A549 (cell line): ENCODE data around the gene IFI27L1. TPM values are rescaled to one million over a fixed set of nuclear protein-coding genes. Genes with fewer than 3 reads are reported as not detected.

ENCODE experiments used
- ATAC-seq, 2 experiments: fragments of 200-7000 bp in 1 of 2; fragments of >200 bp in 1 of 2; cut with Nextera tagmentation in 1 of 2; cut with Tn5 transposase in 1 of 2; 3 replicates each; pipeline versions ENCODE4 v1.8.0 to v1.9.1; 2018 to 2020; ENCODE audit warnings: mild to moderate bottlenecking in 1 of 2, moderate library complexity in 1 of 2
- CTCF ChIA-PET: fragments of 300-600 bp; sonication (Branson Sonifier 250); formaldehyde crosslinking; extraction: SDS; loops from one replicate; lab custom pipeline; 2021; ENCODE audit warnings: antibody characterized with exemption, inconsistent platforms; lab: Yijun Ruan, JAX
- POLR2A ChIA-PET: fragments of 350-600 bp; formaldehyde crosslinking; extraction: SDS; loops from one replicate; lab custom pipeline; 2021; ENCODE audit warnings: antibody characterized with exemption, inconsistent platforms; lab: Yijun Ruan, JAX
- DNase-seq, 2 experiments: peaks; one replicate each; pipeline versions ENCODE4 v3.0.0 to v3.0.0-alpha.2; 2011 to 2016; ENCODE audit warnings: low read depth in 1 of 2, low spot score in 1 of 2
- FAIRE-seq: peaks from 2 replicates; lab custom pipeline; 2011; peaks lifted over from hg19 to GRCh38; lab: Jason Lieb, UNC
- H3K27ac ChIP-seq, 2 experiments: fragments of >200 bp; sonication (Bioruptor Twin); formaldehyde crosslinking; 3 replicates each; pipeline ENCODE4 v1.5.1; 2016 to 2017
- H3K4me1 ChIP-seq: fragments of >200 bp; sonication (Bioruptor Twin); formaldehyde crosslinking; 3 replicates; pipeline ENCODE4 v1.6.1; 2016
- H3K4me2 ChIP-seq: fragments of >200 bp; sonication (Bioruptor Twin); formaldehyde crosslinking; 3 replicates; pipeline ENCODE4 v1.6.1; 2016
- H3K4me3 ChIP-seq: fragments of >200 bp; sonication (Bioruptor Twin); formaldehyde crosslinking; 3 replicates; pipeline ENCODE4 v1.5.1; 2016
- H3K9me3 ChIP-seq: fragments of >200 bp; sonication (Bioruptor Twin); formaldehyde crosslinking; 3 replicates; pipeline ENCODE4 v1.6.1; 2016
- BHLHE40 ChIP-seq: IDR thresholded peaks from 2 replicates; pipeline ENCODE4 v1.6.1; 2012; ENCODE audit warnings: low read depth, low read length, inconsistent platforms
- CEBPB ChIP-seq, 2 experiments: fragments of >200 bp in 1 of 2; sonication (Bioruptor Twin) in 1 of 2; formaldehyde crosslinking in 1 of 2; IDR thresholded peaks; 2 replicates each; pipeline ENCODE4 v1.6.1; 2012 to 2016
- CHD2 ChIP-seq: fragments of 150-350 bp; IDR thresholded peaks from 2 replicates; pipeline ENCODE4 v1.6.1; 2014; ENCODE audit warnings: low read length; ENCODE audit not compliant: partially characterized antibody
- CHD4 ChIP-seq: fragments of 200-600 bp; sonication (generic); IDR thresholded peaks from 2 replicates; pipeline ENCODE4 v1.6.1; 2016; ENCODE audit warnings: antibody characterized with exemption, mild to moderate bottlenecking, borderline replicate concordance
- FOSB ChIP-seq: fragments of 250-450 bp; sonication (Bioruptor Pico); IDR thresholded peaks from 2 replicates; pipeline ENCODE4 v1.5.0; 2020; ENCODE audit warnings: mild to moderate bottlenecking, moderate library complexity
- FOXS1 ChIP-seq: fragments of 250-450 bp; sonication (Bioruptor Pico); IDR thresholded peaks from 2 replicates; pipeline ENCODE4 v1.5.0; 2020; ENCODE audit warnings: mild to moderate bottlenecking, moderate library complexity
- GATA3 ChIP-seq: IDR thresholded peaks from 2 replicates; pipeline ENCODE4 v1.6.1; 2012; ENCODE audit warnings: borderline replicate concordance
- HOXA7 ChIP-seq: fragments of 250-450 bp; sonication (Bioruptor Pico); IDR thresholded peaks from 2 replicates; pipeline ENCODE4 v1.5.0; 2020; ENCODE audit warnings: mild to moderate bottlenecking, moderate library complexity
- HOXB13 ChIP-seq: fragments of 250-450 bp; sonication (Bioruptor Pico); IDR thresholded peaks from 2 replicates; pipeline ENCODE4 v1.5.0; 2020; ENCODE audit warnings: low read depth, mild to moderate bottlenecking, moderate library complexity
- JUN ChIP-seq, 2 experiments: fragments of >200 bp; sonication (Bioruptor Twin); formaldehyde crosslinking; IDR thresholded peaks; 2 replicates in 1 of 2; 3 replicates in 1 of 2; pipeline ENCODE4 v1.6.1; 2016 to 2017
- JUNB ChIP-seq: fragments of >200 bp; sonication (Bioruptor Twin); formaldehyde crosslinking; IDR thresholded peaks from 2 replicates; pipeline ENCODE4 v1.6.1; 2016
- KDM5A ChIP-seq: fragments of 200-600 bp; sonication (generic); IDR thresholded peaks from 2 replicates; pipeline ENCODE4 v1.6.1; 2016; ENCODE audit warnings: antibody characterized with exemption, mild to moderate bottlenecking
- MAFK ChIP-seq: fragments of 450-650 bp; IDR thresholded peaks from 2 replicates; pipeline ENCODE4 v1.6.1; 2014; ENCODE audit not compliant: partially characterized antibody
- MAZ ChIP-seq: fragments of 150-350 bp; IDR thresholded peaks from 2 replicates; pipeline ENCODE4 v1.6.1; 2014; ENCODE audit warnings: antibody characterized with exemption, low read depth, low read length, borderline replicate concordance
- NFE2L2 ChIP-seq: fragments of 150-350 bp; conservative IDR thresholded peaks from 2 replicates; pipeline ENCODE4 v1.6.1; 2014; ENCODE audit warnings: low read length
- POLR2AphosphoS2 ChIP-seq: conservative IDR thresholded peaks from 2 replicates; pipeline ENCODE4 v1.6.1; 2012; ENCODE audit warnings: low read length, improper control_type of control experiment, inconsistent platforms
- RAD21 ChIP-seq, 2 experiments: fragments of >200 bp in 1 of 2; sonication (Bioruptor Twin) in 1 of 2; formaldehyde crosslinking in 1 of 2; IDR thresholded peaks in 1 of 2; conservative IDR thresholded peaks in 1 of 2; 2 replicates in 1 of 2; 3 replicates in 1 of 2; pipeline ENCODE4 v1.6.1; 2012 to 2018; ENCODE audit warnings: inconsistent platforms in 1 of 2
- RARB ChIP-seq: fragments of 250-450 bp; sonication (Bioruptor Pico); IDR thresholded peaks from 2 replicates; pipeline ENCODE4 v1.8.0; 2021; ENCODE audit warnings: mild to moderate bottlenecking, moderate library complexity
- RCOR1 ChIP-seq: fragments of 150-350 bp; IDR thresholded peaks from 2 replicates; pipeline ENCODE4 v1.6.1; 2014; ENCODE audit warnings: antibody characterized with exemption, low read length, low read depth
- RFX5 ChIP-seq: fragments of 450-650 bp; IDR thresholded peaks from 2 replicates; pipeline ENCODE4 v1.7.1; 2014; ENCODE audit warnings: antibody characterized with exemption, mild to moderate bottlenecking, moderate library complexity
- SMC3 ChIP-seq: fragments of >200 bp; sonication (Bioruptor Twin); formaldehyde crosslinking; IDR thresholded peaks from 3 replicates; pipeline ENCODE4 v1.6.1; 2018; ENCODE audit warnings: inconsistent platforms
- SREBF2 ChIP-seq: fragments of 450-650 bp; IDR thresholded peaks from 2 replicates; pipeline ENCODE4 v1.6.1; 2014; ENCODE audit warnings: mild to moderate bottlenecking, moderate library complexity
- ZC3H11A ChIP-seq: fragments of 450-650 bp; IDR thresholded peaks from 2 replicates; pipeline ENCODE4 v1.6.1; 2014; ENCODE audit warnings: antibody characterized with exemption, mild to moderate bottlenecking
- ZFP36 ChIP-seq: fragments of 450-650 bp; IDR thresholded peaks from 2 replicates; pipeline ENCODE4 v1.6.1; 2014; ENCODE audit warnings: borderline replicate concordance; ENCODE audit not compliant: partially characterized antibody
- ZNF302 ChIP-seq: fragments of 250-450 bp; sonication (Bioruptor Pico); IDR thresholded peaks from 2 replicates; pipeline ENCODE4 v1.9.0; 2021; ENCODE audit warnings: inconsistent platforms, mild to moderate bottlenecking, moderate library complexity
- WGBS: methylation state at CpG from one replicate; pipeline ENCODE4 v1.1.6; 2017; ENCODE audit errors: missing lambda C conversion rate; 5-methylcytosine and 5-hydroxymethylcytosine counted together
- polyA plus RNA-seq, 4 experiments: library from polyadenylated mRNA; depleted of rRNA in 3 of 4; stranded (reverse); fragments of >200 nt; fragmentation: RNase III in 1 of 4; extraction: RNeasy Plus Mini Kit Qiagen cat#74134 plus additional on column Dnase treatment in 1 of 4; gene quantifications; 2 replicates in 3 of 4; 3 replicates in 1 of 4; pipeline ENCODE4 v1.2.3, GENCODE V29; 2011 to 2017
- TF ChIP-seq, protein P1 (sequence below): fragments of >200 bp; sonication (Bioruptor Twin); formaldehyde crosslinking; IDR thresholded peaks from 2 replicates; pipeline ENCODE4 v1.6.1; 2016

IFI27L1 gene
- polyA plus RNA-seq, 2 of the 4 experiments (the other 2 are of a cell fraction) = 15.9 to 28.0 TPM

DNA sequence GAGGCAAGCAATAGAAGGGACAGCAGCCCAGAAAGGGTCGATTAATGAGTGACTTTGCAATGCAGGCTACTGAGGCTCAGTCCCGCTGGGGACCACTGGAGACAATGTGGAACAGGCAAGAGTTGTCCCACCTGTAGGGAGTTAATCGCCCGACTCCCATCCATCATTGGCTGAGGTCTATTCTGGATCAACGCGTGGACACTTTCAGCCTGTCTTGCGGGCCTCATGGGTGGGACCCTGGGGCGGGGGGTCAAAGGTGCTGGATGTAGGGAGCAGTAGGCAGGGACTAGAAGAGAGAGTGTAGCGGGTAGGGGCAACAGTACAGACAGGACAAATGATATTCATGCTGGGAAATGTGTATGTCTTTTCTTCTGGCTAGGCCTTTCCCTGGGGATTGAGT, 42.2 kb downstream of the IFI27L1 start:
- H3K4me3 ChIP-seq = no peak overlapping the region
- peaks cover 13% of the 10 kb centered on the region; the same call in 1 of the 3 replicates for H3K9me3 ChIP-seq
- no peak for TF ChIP-seq HOXA7 (CRISPR knock-in tag)
- no peak for TF ChIP-seq RARB (CRISPR knock-in tag)
- TF ChIP-seq ZFP36 = no peak
- no peak for TF ChIP-seq MAZ
- no peak for TF ChIP-seq NFE2L2
- TF ChIP-seq BHLHE40 = no peak
- TF ChIP-seq HOXB13 (CRISPR knock-in tag) = no peak
- TF ChIP-seq CEBPB (IDR thresholded peaks at IDR 0.05) = no peak
- no peak for TF ChIP-seq FOSB (CRISPR knock-in tag)
- TF ChIP-seq, protein P1, sequence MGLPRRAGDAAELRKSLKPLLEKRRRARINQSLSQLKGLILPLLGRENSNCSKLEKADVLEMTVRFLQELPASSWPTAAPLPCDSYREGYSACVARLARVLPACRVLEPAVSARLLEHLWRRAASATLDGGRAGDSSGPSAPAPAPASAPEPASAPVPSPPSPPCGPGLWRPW = no peak
- no peak for TF ChIP-seq ZC3H11A
- no peaks in the 10 kb centered on the region for H3K4me1 ChIP-seq
- DNase-seq = no peak
- no peak overlapping the region for H3K4me2 ChIP-seq
- H3K27ac ChIP-seq = no peak overlapping the region
- WGBS = 75% methylated on average over 8 of the region's 9 CpGs
- no peak for ATAC-seq
- POLR2A ChIA-PET = no interaction called here
- no peak for FAIRE-seq
- CTCF ChIA-PET = interaction anchor here (0.9 to 1.9 kb wide), 3 partner anchors 9 to 183 kb away, joined by 3 to 5 read pairs (median 4); no protein-coding TSS in a partner anchor

DNA sequence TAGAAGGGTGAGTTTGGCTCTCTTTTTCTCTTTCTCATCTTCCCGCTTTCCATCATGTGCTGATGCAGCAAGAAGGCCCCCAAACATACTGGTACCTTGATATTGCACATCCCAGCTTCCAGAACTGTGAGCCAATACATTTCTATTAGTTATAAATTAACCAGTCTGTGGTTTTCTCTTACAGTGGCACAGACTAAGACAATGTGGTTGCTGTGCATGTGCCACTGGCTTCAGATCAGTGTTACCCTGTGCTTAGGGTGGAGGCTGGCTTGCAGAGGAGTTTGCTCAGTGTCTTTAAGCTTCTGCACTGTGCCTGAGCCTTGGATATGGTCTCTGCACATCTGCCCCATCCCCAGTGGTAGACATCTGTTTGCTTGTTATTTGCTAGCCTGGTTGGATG, 42.8 kb downstream of the IFI27L1 start:
- ATAC-seq (0 out of 6 replicates have a peak, but pooled peaks of 1 of the 2 experiments have one; percentile 17), FAIRE-seq (no peak), DNase-seq (no peak)
- Histone ChIP-seq H3K9me3 (peaks cover 10% of the 10 kb centered on the region; the same call in 1 of the 3 replicates), H3K4me2 (no peak overlapping the region), H3K27ac (no peak overlapping the region), H3K4me1 (no peaks in the 10 kb centered on the region), H3K4me3 (no peak overlapping the region)
- WGBS = 97% methylated on average over 1 of the region's 1 CpG
- POLR2A ChIA-PET = no interaction called here
- no peak for TF ChIP-seq CHD4
- no peak for TF ChIP-seq MAFK
- no peak for TF ChIP-seq KDM5A
- TF ChIP-seq HOXA7 (CRISPR knock-in tag) = no peak
- no peak for TF ChIP-seq RARB (CRISPR knock-in tag)
- no peak for TF ChIP-seq JUN (IDR thresholded peaks at IDR 0.05)
- TF ChIP-seq POLR2AphosphoS2 = no peak
- TF ChIP-seq SMC3 = no peak
- TF ChIP-seq CEBPB (IDR thresholded peaks at IDR 0.05) = no peak
- TF ChIP-seq CHD2 = no peak
- TF ChIP-seq SREBF2 = no peak
- no peak for TF ChIP-seq FOXS1
- no peak for TF ChIP-seq ZNF302 (CRISPR knock-in tag)
- no peak for TF ChIP-seq JUNB
- no peak for TF ChIP-seq RCOR1
- no peak for TF ChIP-seq RAD21 (conservative IDR thresholded peaks at IDR 0.05 in 1 of 2, IDR thresholded peaks at IDR 0.05 in 1 of 2)
- TF ChIP-seq ZFP36 = no peak
- no peak for TF ChIP-seq RFX5
- TF ChIP-seq GATA3 = no peak
- CTCF ChIA-PET = interaction anchor here (0.9 to 1.9 kb wide), 3 partner anchors 8 to 184 kb away, joined by 3 to 5 read pairs (median 4); no protein-coding TSS in a partner anchor
